Neural progenitor cell (in vitro differentiated cells): Measurements from ENCODE around the gene BBS1.
"Not testable (repeated sequence)": the region's sequence is repeated elsewhere in the genome, so short reads cannot be mapped to it uniquely, and the experiment has no call there.

Source experiments
- EZH2phosphoT487 ChIP-seq: fragments of 200-600 bp; sonication (generic); IDR thresholded peaks from 2 replicates; pipeline ENCODE4 v1.6.1; 2017; ENCODE audit warnings: antibody characterized with exemption
- TF ChIP-seq, protein P1 (sequence below): fragments of 200-600 bp; sonication (generic); IDR thresholded peaks from 2 replicates; pipeline ENCODE4 v1.5.1; 2017; ENCODE audit warnings: antibody characterized with exemption, mild to moderate bottlenecking

DNA sequence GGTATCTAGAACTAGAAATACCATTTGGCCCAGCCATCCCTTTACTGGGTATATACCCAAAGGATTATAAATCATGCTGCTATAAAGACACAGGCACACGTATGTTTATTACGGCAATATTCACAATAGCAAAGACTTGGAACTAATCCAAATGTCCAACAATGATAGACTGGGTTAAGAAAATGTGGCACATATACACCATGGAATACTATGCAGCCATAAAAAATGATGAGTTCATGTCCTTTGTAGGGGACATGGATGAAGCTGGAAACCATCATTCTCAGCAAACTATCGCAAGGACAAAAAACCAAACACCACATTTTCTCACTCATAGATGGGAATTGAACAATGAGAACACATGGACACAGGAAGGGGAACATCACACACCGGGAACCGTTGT lies 46.3 kb upstream of the BBS1 start:
- not testable (repeated sequence) for TF ChIP-seq EZH2phosphoT487
- TF ChIP-seq, protein P1, sequence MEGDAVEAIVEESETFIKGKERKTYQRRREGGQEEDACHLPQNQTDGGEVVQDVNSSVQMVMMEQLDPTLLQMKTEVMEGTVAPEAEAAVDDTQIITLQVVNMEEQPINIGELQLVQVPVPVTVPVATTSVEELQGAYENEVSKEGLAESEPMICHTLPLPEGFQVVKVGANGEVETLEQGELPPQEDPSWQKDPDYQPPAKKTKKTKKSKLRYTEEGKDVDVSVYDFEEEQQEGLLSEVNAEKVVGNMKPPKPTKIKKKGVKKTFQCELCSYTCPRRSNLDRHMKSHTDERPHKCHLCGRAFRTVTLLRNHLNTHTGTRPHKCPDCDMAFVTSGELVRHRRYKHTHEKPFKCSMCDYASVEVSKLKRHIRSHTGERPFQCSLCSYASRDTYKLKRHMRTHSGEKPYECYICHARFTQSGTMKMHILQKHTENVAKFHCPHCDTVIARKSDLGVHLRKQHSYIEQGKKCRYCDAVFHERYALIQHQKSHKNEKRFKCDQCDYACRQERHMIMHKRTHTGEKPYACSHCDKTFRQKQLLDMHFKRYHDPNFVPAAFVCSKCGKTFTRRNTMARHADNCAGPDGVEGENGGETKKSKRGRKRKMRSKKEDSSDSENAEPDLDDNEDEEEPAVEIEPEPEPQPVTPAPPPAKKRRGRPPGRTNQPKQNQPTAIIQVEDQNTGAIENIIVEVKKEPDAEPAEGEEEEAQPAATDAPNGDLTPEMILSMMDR = not testable (repeated sequence)
